ENCODE results near the gene FOXD4L3.
"Not testable (repeated sequence)": the region's sequence is repeated elsewhere in the genome, so short reads cannot be mapped to it uniquely, and the experiment has no call there.

The FOXD4L3 gene

DNA sequence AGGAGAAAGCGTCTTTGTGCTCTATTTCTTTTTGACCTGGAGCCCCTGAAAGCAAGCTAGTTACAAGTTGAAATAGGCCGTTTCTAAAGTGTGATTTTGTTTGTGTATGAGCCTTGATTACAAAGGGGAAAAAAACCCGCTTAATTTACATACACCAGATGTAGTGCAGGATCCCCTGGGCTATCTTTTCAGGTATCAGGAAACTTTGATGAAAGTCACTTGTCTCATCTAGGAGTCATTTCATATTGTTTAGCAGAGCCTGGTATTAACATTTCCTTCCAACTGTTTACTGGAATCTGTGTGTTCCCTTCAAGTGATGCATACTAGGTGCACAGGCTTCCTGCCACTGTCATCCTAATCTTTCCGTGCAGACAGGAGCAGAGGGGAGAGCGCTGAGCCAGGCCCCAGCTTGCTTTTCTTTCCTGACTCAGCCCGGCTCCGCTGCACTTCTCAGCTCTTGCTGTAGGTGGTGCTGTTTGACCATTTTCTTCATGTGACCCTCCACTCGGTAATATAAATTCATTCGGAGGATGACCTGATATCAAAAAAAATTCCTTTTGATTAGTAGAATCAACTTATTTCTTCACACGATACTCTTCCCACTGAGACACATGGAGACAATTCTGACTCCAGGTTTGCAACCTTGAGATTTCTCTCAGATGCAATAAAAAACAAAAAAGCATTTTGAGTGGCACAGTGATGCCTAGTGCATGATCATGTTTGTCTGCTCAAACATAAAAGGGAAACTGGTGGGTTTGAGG, 39.8 kb downstream of the FOXD4L3 start:
- not testable (repeated sequence) for H3K4me3 ChIP-seq (ENCODE audit: low read length); DNase-seq (ENCODE audit: low read depth)

DNA sequence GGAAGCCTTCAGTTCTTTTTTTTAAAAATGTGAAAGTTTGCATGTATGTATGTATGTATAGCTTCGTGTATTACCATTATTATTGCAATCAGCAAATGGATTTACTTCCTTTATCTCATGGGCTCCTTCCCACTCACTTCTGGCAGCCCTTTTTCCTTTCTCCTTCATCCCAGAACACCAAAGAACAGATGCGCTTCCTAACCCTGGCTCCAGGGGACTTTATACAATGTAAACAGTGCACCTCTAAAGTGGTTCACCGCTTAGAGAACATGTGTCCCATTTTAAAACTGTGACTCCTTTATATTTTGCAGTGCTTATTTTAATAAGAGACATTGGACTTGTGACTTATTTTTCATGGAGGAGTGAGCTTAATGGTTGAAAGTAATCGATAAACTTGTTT, 40.6 kb downstream of the FOXD4L3 start:
- H3K4me3 ChIP-seq (ENCODE audit: low read length); DNase-seq (ENCODE audit: low read depth): not testable (repeated sequence)

DNA sequence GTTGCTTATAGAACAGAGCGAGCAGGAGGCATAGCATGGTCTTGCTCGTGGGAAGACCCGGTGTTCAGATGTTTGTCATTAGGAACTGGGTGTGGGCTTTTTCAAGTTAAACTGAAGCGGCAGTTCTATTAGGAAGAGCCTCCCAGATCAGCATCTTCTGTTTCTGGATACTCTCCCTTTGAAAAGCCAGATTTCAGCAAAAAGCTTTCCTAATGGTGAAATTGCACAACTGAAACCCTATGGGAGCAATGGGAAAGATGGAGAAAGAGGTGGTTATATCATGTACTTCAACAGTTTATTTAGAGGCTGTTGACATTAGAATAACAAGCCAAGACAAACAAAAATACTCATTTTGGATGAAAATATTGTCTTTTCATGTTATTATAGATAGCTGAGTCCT, 41.3 kb downstream of the FOXD4L3 start:
- not testable (repeated sequence) for DNase-seq (ENCODE audit: low read depth); H3K4me3 ChIP-seq (ENCODE audit: low read length)

DNA sequence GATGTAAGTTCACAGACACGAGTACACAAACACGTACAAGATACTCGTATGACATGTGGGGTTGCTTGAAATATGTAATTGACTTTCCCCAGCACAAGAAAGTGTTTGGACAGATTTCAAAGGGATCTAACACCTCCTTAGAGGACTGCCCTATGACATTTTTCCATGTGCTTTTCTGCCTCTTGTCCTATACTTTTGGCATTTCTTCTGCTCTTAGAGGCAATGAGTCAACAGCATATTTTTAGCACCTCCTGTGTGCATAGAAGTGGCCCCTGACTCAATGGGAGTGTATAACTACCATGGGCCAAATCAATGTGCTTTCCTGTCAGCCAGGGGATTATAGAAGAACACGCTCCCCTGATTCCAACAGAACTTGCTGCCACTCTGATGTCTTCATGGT, 49.0 kb downstream of the FOXD4L3 start:
- DNase-seq (ENCODE audit: low read depth): peak; percentile 14

More for the DNA sequence above, 49.0 kb downstream of the FOXD4L3 start:
- H3K4me3 ChIP-seq (ENCODE audit: low read length): not testable (repeated sequence)
